Measurements from ENCODE around the gene STXBP6. TPM values are rescaled to one million over a fixed set of nuclear protein-coding genes. Genes with fewer than 3 reads are reported as not detected.

Gene STXBP6
- total RNA-seq: not detected

GRCh38 chr14:25049568-25050268 lies at the start of gene STXBP6:
TSS of gene STXBP6 (minus strand) at chr14:25050147. CDS start at chr14:24974818, 75,329 bp downstream.
- Histone ChIP-seq H3K4me1 (ENCODE audit: insufficient read depth, low read length) (peaks cover 13% of the 10 kb centered on the region), H3K4me3 (ENCODE audit: low read length) (no peak within 1 kb of the TSS), H3K9me3 (ENCODE audit: low read depth, low read length) (no peaks in the 10 kb centered on the region), H3K27me3 (ENCODE audit: insufficient read depth, low read length) (peaks cover 64% of the 10 kb centered on the region)

GRCh38 chr14:25097120-25097519 lies 47.2 kb upstream of the STXBP6 start:
- no peaks in the 10 kb centered on the region for H3K4me1 ChIP-seq (ENCODE audit: insufficient read depth, low read length)
- no peaks in the 10 kb centered on the region for H3K9me3 ChIP-seq (ENCODE audit: low read depth, low read length)
- H3K4me3 ChIP-seq (ENCODE audit: low read length): no peak overlapping the region
- H3K27me3 ChIP-seq (ENCODE audit: insufficient read depth, low read length): peaks cover 3% of the 10 kb centered on the region

GRCh38 chr14:25095736-25096437 lies 45.9 kb upstream of the STXBP6 start:
- Histone ChIP-seq H3K27me3 (ENCODE audit: insufficient read depth, low read length) (peaks cover 3% of the 10 kb centered on the region), H3K9me3 (ENCODE audit: low read depth, low read length) (no peaks in the 10 kb centered on the region), H3K4me1 (ENCODE audit: insufficient read depth, low read length) (no peaks in the 10 kb centered on the region), H3K4me3 (ENCODE audit: low read length) (no peak overlapping the region)

- Histone ChIP-seq H3K4me3 (ENCODE audit: low read length) (no peak overlapping the region), H3K27me3 (ENCODE audit: insufficient read depth, low read length) (peaks cover 3% of the 10 kb centered on the region), H3K4me1 (ENCODE audit: insufficient read depth, low read length) (no peaks in the 10 kb centered on the region), H3K9me3 (ENCODE audit: low read depth, low read length) (no peaks in the 10 kb centered on the region)
Measured at GRCh38 chr14:25094171-25094907, 44.4 kb upstream of the STXBP6 start.

GRCh38 chr14:25092258-25092740 lies 42.4 kb upstream of the STXBP6 start:
- peaks cover 3% of the 10 kb centered on the region for H3K4me1 ChIP-seq (ENCODE audit: insufficient read depth, low read length)
- no peaks in the 10 kb centered on the region for H3K9me3 ChIP-seq (ENCODE audit: low read depth, low read length)
- H3K27me3 ChIP-seq (ENCODE audit: insufficient read depth, low read length): peaks cover 3% of the 10 kb centered on the region
- no peak overlapping the region for H3K4me3 ChIP-seq (ENCODE audit: low read length)

- H3K9me3 ChIP-seq (ENCODE audit: low read depth, low read length): no peaks in the 10 kb centered on the region
- peaks cover 13% of the 10 kb centered on the region for H3K4me1 ChIP-seq (ENCODE audit: insufficient read depth, low read length)
- peaks cover 3% of the 10 kb centered on the region for H3K27me3 ChIP-seq (ENCODE audit: insufficient read depth, low read length)
- no peak overlapping the region for H3K4me3 ChIP-seq (ENCODE audit: low read length)
Measured at GRCh38 chr14:25090716-25091454, 40.9 kb upstream of the STXBP6 start.

GRCh38 chr14:25090256-25090655 lies 40.3 kb upstream of the STXBP6 start:
- no peaks in the 10 kb centered on the region for H3K9me3 ChIP-seq (ENCODE audit: low read depth, low read length)

GRCh38 chr14:25089496-25089895 lies 39.5 kb upstream of the STXBP6 start:
- Histone ChIP-seq H3K4me3 (ENCODE audit: low read length) (no peak overlapping the region), H3K9me3 (ENCODE audit: low read depth, low read length) (no peaks in the 10 kb centered on the region), H3K27me3 (ENCODE audit: insufficient read depth, low read length) (no peaks in the 10 kb centered on the region), H3K4me1 (ENCODE audit: insufficient read depth, low read length) (peaks cover 13% of the 10 kb centered on the region)

More at GRCh38 chr14:25090256-25090655, 40.3 kb upstream of the STXBP6 start:
- Histone ChIP-seq H3K4me3 (ENCODE audit: low read length) (no peak overlapping the region), H3K4me1 (ENCODE audit: insufficient read depth, low read length) (peaks cover 13% of the 10 kb centered on the region), H3K27me3 (ENCODE audit: insufficient read depth, low read length) (peaks cover 3% of the 10 kb centered on the region)

- Histone ChIP-seq H3K27me3 (ENCODE audit: insufficient read depth, low read length) (no peaks in the 10 kb centered on the region), H3K4me3 (ENCODE audit: low read length) (no peak overlapping the region), H3K4me1 (ENCODE audit: insufficient read depth, low read length) (peaks cover 13% of the 10 kb centered on the region), H3K9me3 (ENCODE audit: low read depth, low read length) (no peaks in the 10 kb centered on the region)
Measured at GRCh38 chr14:25086821-25087396, 37.0 kb upstream of the STXBP6 start.

GRCh38 chr14:25086081-25086480 lies 36.1 kb upstream of the STXBP6 start:
- Histone ChIP-seq H3K4me1 (ENCODE audit: insufficient read depth, low read length) (peaks cover 17% of the 10 kb centered on the region), H3K9me3 (ENCODE audit: low read depth, low read length) (no peaks in the 10 kb centered on the region), H3K27me3 (ENCODE audit: insufficient read depth, low read length) (peaks cover 2% of the 10 kb centered on the region), H3K4me3 (ENCODE audit: low read length) (no peak overlapping the region)

- Histone ChIP-seq H3K4me3 (ENCODE audit: low read length) (no peak overlapping the region), H3K4me1 (ENCODE audit: insufficient read depth, low read length) (peaks cover 23% of the 10 kb centered on the region)
Measured at GRCh38 chr14:25080682-25081081, 30.7 kb upstream of the STXBP6 start.

GRCh38 chr14:25079311-25079710 lies 29.4 kb upstream of the STXBP6 start:
- no peak overlapping the region for H3K4me3 ChIP-seq (ENCODE audit: low read length)
- H3K4me1 ChIP-seq (ENCODE audit: insufficient read depth, low read length): peaks cover 23% of the 10 kb centered on the region
- no peaks in the 10 kb centered on the region for H3K9me3 ChIP-seq (ENCODE audit: low read depth, low read length)
- H3K27me3 ChIP-seq (ENCODE audit: insufficient read depth, low read length): peaks cover 2% of the 10 kb centered on the region

More at GRCh38 chr14:25080682-25081081, 30.7 kb upstream of the STXBP6 start:
- Histone ChIP-seq H3K9me3 (ENCODE audit: low read depth, low read length) (no peaks in the 10 kb centered on the region), H3K27me3 (ENCODE audit: insufficient read depth, low read length) (peaks cover 2% of the 10 kb centered on the region)

- H3K9me3 ChIP-seq (ENCODE audit: low read depth, low read length): no peaks in the 10 kb centered on the region
- H3K4me3 ChIP-seq (ENCODE audit: low read length): no peak overlapping the region
- H3K27me3 ChIP-seq (ENCODE audit: insufficient read depth, low read length): peaks cover 4% of the 10 kb centered on the region
- peaks cover 6% of the 10 kb centered on the region for H3K4me1 ChIP-seq (ENCODE audit: insufficient read depth, low read length)
Measured at GRCh38 chr14:25074099-25074685, 24.2 kb upstream of the STXBP6 start.

GRCh38 chr14:25069879-25070278 lies 19.9 kb upstream of the STXBP6 start:
- H3K4me3 ChIP-seq (ENCODE audit: low read length): no peak overlapping the region
- no peaks in the 10 kb centered on the region for H3K9me3 ChIP-seq (ENCODE audit: low read depth, low read length)
- no peaks in the 10 kb centered on the region for H3K4me1 ChIP-seq (ENCODE audit: insufficient read depth, low read length)
- peaks cover 4% of the 10 kb centered on the region for H3K27me3 ChIP-seq (ENCODE audit: insufficient read depth, low read length)
